Esophagus squamous epithelium (tissue), 5 donors: ENCODE measurements around the gene KIF13A. TPM values are rescaled to one million over a fixed set of nuclear protein-coding genes. Genes with fewer than 3 reads are reported as not detected.

Source experiments
- DNase-seq: peaks from one replicate; lab custom pipeline; 2025; lab: John Stamatoyannopoulos, UW
- H3K27ac ChIP-seq, 4 donors: fragments of 200-600 bp; sonication (generic); one replicate each; pipeline ENCODE4 v1.5.1; 2016 to 2019; ENCODE audit warnings: mild to moderate bottlenecking in 1 of 4
- H3K27me3 ChIP-seq, 4 donors: fragments of 200-600 bp; sonication (generic); 1 replicate in 3 of 4; 2 replicates in 1 of 4; pipeline versions ENCODE4 v1.5.1 to v1.6.0; 2017 to 2021; ENCODE audit warnings: antibody characterized with exemption in 1 of 4
- H3K36me3 ChIP-seq, 3 donors: fragments of 200-600 bp; sonication (generic); one replicate each; pipeline ENCODE4 v1.5.1; 2016 to 2019
- H3K4me1 ChIP-seq, 3 donors: fragments of 200-600 bp; sonication (generic); one replicate each; pipeline ENCODE4 v1.5.1; 2017 to 2019
- H3K4me3 ChIP-seq, 4 donors: fragments of 200-600 bp; sonication (generic); 1 replicate in 3 of 4; 2 replicates in 1 of 4; pipeline ENCODE4 v1.5.1; 2016 to 2019; ENCODE audit warnings: mild to moderate bottlenecking in 2 of 4, moderate library complexity in 1 of 4
- H3K9me3 ChIP-seq, 3 donors: fragments of 200-600 bp; sonication (generic); one replicate each; pipeline ENCODE4 v1.5.1; 2016 to 2019
- POLR2A ChIP-seq, 4 donors: fragments of 450-650 bp; IDR thresholded peaks; one replicate each; pipeline ENCODE4 v1.6.1; 2017; ENCODE audit warnings: antibody characterized with exemption in 4 of 4, mild to moderate bottlenecking in 4 of 4, moderate library complexity in 3 of 4
- WGBS, 2 donors: methylation state at CpG; one replicate each; pipeline ENCODE4 v1.1.5; 2018; 5-methylcytosine and 5-hydroxymethylcytosine counted together
- intact Hi-C: fragments of 100-400 bp; cut with DNase I; formaldehyde crosslinking; loops from one replicate; pipeline ENCODE4 v1.15.0; 2022
- total RNA-seq, 4 donors: library from RNA; depleted of rRNA; stranded (reverse); fragments of >200 nt; gene quantifications; one replicate each; pipeline ENCODE4 v1.1.0, GENCODE V29; 2016
- TF ChIP-seq, protein P1 (sequence below), 6 experiments: fragments of 450-650 bp in 4 of 6; fragments of 200-600 bp in 2 of 6; sonication (generic) in 2 of 6; IDR thresholded peaks; one replicate each; pipeline ENCODE4 v1.5.1; 2016 to 2019; ENCODE audit warnings: antibody characterized with exemption in 6 of 6, mild to moderate bottlenecking in 4 of 6, moderate library complexity in 4 of 6
- donor health status: DM: yes; HTN: yes; CAD: no.

The KIF13A gene
- total RNA-seq, 4 donors from 2014 or later: 18.7 to 34.5 (median 25.0) TPM

DNA sequence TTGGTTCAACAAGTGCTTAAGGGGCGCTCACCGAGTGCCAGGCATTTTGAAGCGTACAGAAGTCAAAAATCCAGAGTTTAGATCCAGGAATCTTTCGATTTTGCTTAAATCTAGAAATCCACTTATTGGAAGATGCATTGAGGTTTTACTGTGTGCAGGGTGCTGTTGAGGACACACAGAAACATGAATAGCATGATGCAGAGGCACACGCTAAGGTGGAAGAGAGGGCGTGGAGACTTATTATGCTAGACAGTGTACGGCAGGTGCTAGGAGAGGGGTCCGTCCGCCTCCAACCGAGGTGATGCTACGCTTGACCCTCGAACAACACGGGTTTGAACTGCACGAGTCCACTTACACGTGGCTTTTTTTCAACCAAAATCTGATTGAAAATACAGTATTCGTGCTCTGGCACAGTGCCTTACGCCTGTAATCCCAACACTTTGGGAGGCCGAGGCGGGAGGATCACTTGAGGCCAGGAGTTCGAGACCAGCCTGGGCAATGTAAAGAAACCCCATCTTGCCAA is 1.0 kb upstream of the KIF13A start:
- peak overlapping the region; percentile 75 to 91 (median 84) for H3K4me3 ChIP-seq
- H3K36me3 ChIP-seq: no peaks in the 10 kb centered on the region
- DNase-seq: no peak
- intact Hi-C loops: loop anchor here (10.0 kb wide), 1 partner anchor 136 kb away; the partner anchor contains the start of gene NHLRC1
- H3K27ac ChIP-seq: peak overlapping the region; percentile 94 to 99 (median 96)
- H3K27me3 ChIP-seq: peaks cover 0 to 8% (median 0%) of the 10 kb centered on the region in 4 donors
- no peaks in the 10 kb centered on the region for H3K9me3 ChIP-seq
- H3K4me1 ChIP-seq: peaks cover 22 to 66% (median 28%) of the 10 kb centered on the region in 3 donors
- TF ChIP-seq, protein P1, sequence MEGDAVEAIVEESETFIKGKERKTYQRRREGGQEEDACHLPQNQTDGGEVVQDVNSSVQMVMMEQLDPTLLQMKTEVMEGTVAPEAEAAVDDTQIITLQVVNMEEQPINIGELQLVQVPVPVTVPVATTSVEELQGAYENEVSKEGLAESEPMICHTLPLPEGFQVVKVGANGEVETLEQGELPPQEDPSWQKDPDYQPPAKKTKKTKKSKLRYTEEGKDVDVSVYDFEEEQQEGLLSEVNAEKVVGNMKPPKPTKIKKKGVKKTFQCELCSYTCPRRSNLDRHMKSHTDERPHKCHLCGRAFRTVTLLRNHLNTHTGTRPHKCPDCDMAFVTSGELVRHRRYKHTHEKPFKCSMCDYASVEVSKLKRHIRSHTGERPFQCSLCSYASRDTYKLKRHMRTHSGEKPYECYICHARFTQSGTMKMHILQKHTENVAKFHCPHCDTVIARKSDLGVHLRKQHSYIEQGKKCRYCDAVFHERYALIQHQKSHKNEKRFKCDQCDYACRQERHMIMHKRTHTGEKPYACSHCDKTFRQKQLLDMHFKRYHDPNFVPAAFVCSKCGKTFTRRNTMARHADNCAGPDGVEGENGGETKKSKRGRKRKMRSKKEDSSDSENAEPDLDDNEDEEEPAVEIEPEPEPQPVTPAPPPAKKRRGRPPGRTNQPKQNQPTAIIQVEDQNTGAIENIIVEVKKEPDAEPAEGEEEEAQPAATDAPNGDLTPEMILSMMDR (IDR thresholded peaks at IDR 0.05): no peak
- WGBS, 2 donors: 19% methylated on average over 20 of the region's 20 CpGs

DNA sequence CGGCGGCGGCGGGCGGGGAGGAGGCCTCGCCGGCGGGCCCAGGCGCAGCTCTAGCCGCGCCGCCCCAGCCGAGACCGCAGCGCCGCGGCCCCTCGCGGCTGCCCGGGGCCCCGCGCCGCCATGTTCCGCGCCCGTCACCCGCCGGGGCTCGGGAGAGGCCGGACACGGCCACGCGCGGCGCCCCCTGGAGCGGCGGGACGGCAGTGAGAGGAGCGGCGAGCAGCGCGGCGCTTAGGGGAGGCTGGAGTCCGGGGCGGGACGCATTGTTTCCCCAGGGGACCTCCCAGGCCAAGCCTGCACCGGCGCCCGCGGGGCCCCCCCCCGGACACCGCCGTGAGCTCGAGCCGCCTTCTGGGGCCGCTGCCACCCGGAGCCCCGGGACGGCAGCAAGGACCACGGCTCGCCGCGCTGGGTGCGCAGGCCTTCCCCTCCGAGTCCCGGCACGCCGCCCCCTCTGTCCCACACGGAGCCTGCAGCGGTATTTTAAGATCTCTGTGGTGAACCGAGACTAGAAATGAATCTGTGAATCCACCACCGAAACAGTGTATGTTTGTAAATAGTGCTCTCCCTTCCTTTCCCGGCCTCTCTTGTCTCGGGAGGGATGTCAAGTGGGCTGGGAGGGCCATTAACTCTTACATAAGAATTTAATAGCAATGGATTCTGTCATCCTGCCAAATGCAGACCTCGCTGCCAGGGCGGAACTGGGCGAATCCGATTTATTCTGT is 424 bp upstream of the KIF13A start:
- Histone ChIP-seq H3K4me1 (peaks cover 20 to 64% (median 29%) of the 10 kb centered on the region in 3 donors), H3K27me3 (peaks cover 0 to 8% (median 0%) of the 10 kb centered on the region in 4 donors), H3K4me3 (peak overlapping the region; percentile 75 to 91 (median 84)), H3K36me3 (no peaks in the 10 kb centered on the region), H3K27ac (peak overlapping the region; percentile 94 to 99 (median 96)), H3K9me3 (no peaks in the 10 kb centered on the region)
- peak; percentile 8 for DNase-seq
- TF ChIP-seq, protein P1 (IDR thresholded peaks at IDR 0.05): peak in 4 of 6 experiments; percentile 3 to 37 (median 22)
- TF ChIP-seq POLR2A (IDR thresholded peaks at IDR 0.05): peak in 2 of 4 donors; percentile 30 to 38
- intact Hi-C loops: loop anchor here (10.0 kb wide), 1 partner anchor 137 kb away; the partner anchor contains the start of gene NHLRC1
- WGBS, 2 donors: 0% methylated on average over 4 to 8 of the region's 78 CpGs

DNA sequence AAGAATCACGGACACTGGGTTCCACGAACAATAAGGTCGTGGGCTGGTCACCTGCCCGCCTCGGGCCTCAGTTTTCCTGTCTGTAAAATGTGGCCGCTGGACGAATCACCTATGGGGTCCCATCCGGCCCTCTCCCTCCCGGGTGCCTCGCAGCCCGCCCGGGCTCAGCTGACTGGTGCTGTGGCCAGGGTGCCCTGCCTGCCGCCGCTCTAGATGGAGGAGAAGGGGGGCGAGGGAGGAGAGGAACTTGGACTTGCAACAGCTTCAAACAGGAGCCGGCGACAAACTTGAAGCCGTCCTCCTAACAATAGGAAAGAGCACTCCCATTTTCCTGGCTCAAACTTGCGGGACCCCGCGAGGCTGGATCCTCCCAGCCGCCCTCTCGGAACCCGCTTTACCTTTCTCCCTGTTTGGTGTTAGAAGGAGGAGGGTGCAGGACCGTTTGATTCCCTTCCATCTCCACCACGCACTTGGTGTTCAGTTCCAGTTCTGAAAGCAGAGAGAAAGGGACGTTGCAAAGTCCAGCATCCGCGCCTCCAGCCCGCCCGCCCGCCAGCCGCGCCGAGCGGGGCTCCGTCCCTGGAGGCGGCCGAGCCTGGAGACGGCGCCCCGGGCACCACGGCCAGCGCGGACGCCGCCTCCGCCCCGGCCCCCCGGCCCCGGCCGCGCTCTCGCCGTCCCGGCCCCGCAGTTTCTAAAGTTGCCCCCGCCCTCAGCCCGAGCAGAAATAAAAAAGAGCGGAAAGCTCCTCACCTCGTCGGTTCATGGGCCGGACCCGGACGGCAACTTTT is 584 bp downstream of the KIF13A start:
- intact Hi-C loops: loop anchor here (10.0 kb wide), 1 partner anchor 138 kb away; the partner anchor contains the start of gene NHLRC1
- Histone ChIP-seq H3K4me1 (peaks cover 19 to 57% (median 24%) of the 10 kb centered on the region in 3 donors), H3K4me3 (peak overlapping the region; percentile 54 to 91 (median 80)), H3K27me3 (peaks cover 0 to 8% (median 0%) of the 10 kb centered on the region in 4 donors), H3K9me3 (no peaks in the 10 kb centered on the region), H3K36me3 (no peaks in the 10 kb centered on the region), H3K27ac (peak overlapping the region; percentile 90 to 99 (median 96))
- DNase-seq: peak; percentile 3
- TF ChIP-seq, protein P1 (IDR thresholded peaks at IDR 0.05): no peak
- peak in 1 of 4 donors; percentile 22 for TF ChIP-seq POLR2A (IDR thresholded peaks at IDR 0.05)
- WGBS, 2 donors: 0 to 5% methylated on average over 8 to 11 of the region's 65 CpGs

DNA sequence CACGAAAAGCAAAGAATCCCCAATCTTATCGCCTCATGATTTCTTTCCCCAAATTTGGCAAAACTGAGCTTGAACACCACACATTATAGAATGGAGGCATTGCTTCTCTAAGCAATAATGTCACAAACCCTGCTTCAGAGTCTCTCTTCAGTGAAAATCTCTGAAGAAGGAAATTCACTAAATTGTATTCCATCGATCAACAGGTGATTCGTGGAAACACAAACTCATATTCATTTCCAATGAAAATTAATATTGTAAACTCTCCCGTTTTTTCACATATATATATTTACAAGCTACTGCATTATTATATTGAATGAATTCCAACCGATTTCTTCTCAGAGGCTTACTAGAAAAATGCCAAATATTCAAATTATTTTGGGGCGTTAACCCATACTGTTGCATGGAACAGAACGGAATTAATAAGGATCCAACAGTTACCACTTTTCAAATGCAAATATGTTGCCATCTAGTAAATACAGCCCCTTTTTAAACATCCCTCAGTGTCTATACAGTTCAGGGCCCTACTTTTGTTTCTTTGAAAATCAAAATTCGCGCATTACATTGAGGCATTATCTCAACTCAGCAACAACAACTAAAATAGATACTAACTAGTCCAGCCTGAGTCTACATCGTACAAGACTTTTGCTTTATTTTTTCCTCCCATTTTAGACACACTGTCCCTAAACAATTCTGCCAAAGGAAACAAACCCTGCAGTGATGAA is 1.3 kb downstream of the KIF13A start:
- Histone ChIP-seq H3K9me3 (no peaks in the 10 kb centered on the region), H3K27me3 (peaks cover 0 to 8% (median 0%) of the 10 kb centered on the region in 4 donors), H3K27ac (peak overlapping the region; percentile 90 to 99 (median 96)), H3K36me3 (no peaks in the 10 kb centered on the region), H3K4me1 (peaks cover 19 to 62% (median 29%) of the 10 kb centered on the region in 3 donors), H3K4me3 (peak overlapping the region; percentile 54 to 91 (median 80))
- 20 to 35% methylated on average over 11 of the region's 11 CpGs for WGBS, 2 donors
- no peak for DNase-seq
- intact Hi-C loops: loop anchor here (10.0 kb wide), 1 partner anchor 139 kb away; the partner anchor contains the start of gene NHLRC1
- TF ChIP-seq POLR2A (IDR thresholded peaks at IDR 0.05): no peak
- TF ChIP-seq, protein P1 (IDR thresholded peaks at IDR 0.05): no peak
